Renal cortex interstitium (tissue), 11 donors: Measurements from ENCODE around the gene DHRS4L2. TPM values are rescaled to one million over a fixed set of nuclear protein-coding genes. Genes with fewer than 3 reads are reported as not detected.
"Not testable (repeated sequence)": the region's sequence is repeated elsewhere in the genome, so short reads cannot be mapped to it uniquely, and the experiment has no call there.

Experiments used
- DNase-seq, 11 donors: peaks; one replicate each; pipeline ENCODE4 v3.0.0-alpha.2; 2013; ENCODE audit warnings: low read depth in 9 of 11, low spot score in 4 of 11; ENCODE audit errors: extremely low read depth in 1 of 11
- polyA plus RNA-seq, 3 donors: library from polyadenylated mRNA; unstranded; fragments of 120-200 nt; gene quantifications; one replicate each; pipeline ENCODE4 v1.2.1, GENCODE V29; 2013; ENCODE audit not compliant: insufficient read length in 3 of 3

DHRS4L2 gene
- polyA plus RNA-seq, 3 donors, result 34.9 to 40.4 (median 35.4) TPM

GRCh38 chr14:24006817-24007652 lies 18.3 kb downstream of the DHRS4L2 start:
- peak in 1 of 11 donors; percentile 34 for DNase-seq

- DNase-seq, result no peak
These were observed 22.3 kb downstream of the DHRS4L2 start for GRCh38 chr14:24011051-24011450.

GRCh38 chr14:24012726-24013273 lies 24.1 kb downstream of the DHRS4L2 start:
- not testable (repeated sequence) for DNase-seq

- DNase-seq, result peak in 9 of 11 donors; percentile 44 to 69 (median 56)
These were observed 25.2 kb downstream of the DHRS4L2 start for GRCh38 chr14:24013654-24014514.

GRCh38 chr14:24015745-24016144 lies 27.0 kb downstream of the DHRS4L2 start:
- not testable (repeated sequence) for DNase-seq

- not testable (repeated sequence) for DNase-seq
These were observed 30.2 kb downstream of the DHRS4L2 start for GRCh38 chr14:24018978-24019377.

- DNase-seq, result not testable (repeated sequence)
These were observed 31.2 kb downstream of the DHRS4L2 start for GRCh38 chr14:24019944-24020343.

- not testable (repeated sequence) for DNase-seq
These were observed 31.8 kb downstream of the DHRS4L2 start for GRCh38 chr14:24020520-24020919.

GRCh38 chr14:24024939-24025418 lies 36.2 kb downstream of the DHRS4L2 start:
- not testable (repeated sequence) for DNase-seq

- DNase-seq, result not testable (repeated sequence)
These were observed 41.0 kb downstream of the DHRS4L2 start for GRCh38 chr14:24029687-24030086.

GRCh38 chr14:24031331-24031730 lies 42.6 kb downstream of the DHRS4L2 start:
- not testable (repeated sequence) for DNase-seq

GRCh38 chr14:24032727-24033418 lies 44.1 kb downstream of the DHRS4L2 start:
- DNase-seq, result no peak

- DNase-seq, result peak in 1 of 11 donors; percentile 17
These were observed 47.0 kb downstream of the DHRS4L2 start for GRCh38 chr14:24035769-24036168.

GRCh38 chr14:24036169-24036962 lies 47.6 kb downstream of the DHRS4L2 start:
- peak in 9 of 11 donors; percentile 41 to 77 (median 56) for DNase-seq

- not testable (repeated sequence) for DNase-seq
These were observed 48.4 kb downstream of the DHRS4L2 start for GRCh38 chr14:24036963-24037657.

- no peak for DNase-seq
These were observed 48.9 kb downstream of the DHRS4L2 start for GRCh38 chr14:24037658-24038037.

GRCh38 chr14:24038686-24039085 lies 50.0 kb downstream of the DHRS4L2 start:
- DNase-seq, result no peak
